SK-N-SH (cell line): Measurements from ENCODE around the gene ZNF236. TPM values are rescaled to one million over a fixed set of nuclear protein-coding genes. Genes with fewer than 3 reads are reported as not detected.

Source experiments
- CTCF ChIA-PET: fragments of 300-600, 350-600 bp; formaldehyde crosslinking; extraction: SDS; loops from one replicate; lab custom pipeline; 2021; lab: Yijun Ruan, JAX
- POLR2A ChIA-PET: fragments of 350-600 bp; sonication (Branson Sonifier 250); formaldehyde crosslinking; extraction: SDS; loops from one replicate; lab custom pipeline; 2020; ENCODE audit warnings: antibody characterized with exemption, inconsistent platforms; lab: Yijun Ruan, JAX
- DNase-seq: peaks from one replicate; pipeline ENCODE4 v3.0.0; 2012
- H2AFZ ChIP-seq: fragments of 200-600 bp; sonication (generic); 2 replicates; pipeline ENCODE4 v1.8.1; 2016; ENCODE audit warnings: antibody characterized with exemption, mild to moderate bottlenecking, low read depth
- H3F3A ChIP-seq: fragments of 200-600 bp; sonication (generic); replicated peaks from 2 replicates; pipeline ENCODE3; 2016; ENCODE audit warnings: antibody characterized with exemption, mild to moderate bottlenecking; ENCODE audit not compliant: insufficient read depth
- H3K27ac ChIP-seq, 2 experiments: fragments of 200-500 bp in 1 of 2; fragments of 200-600 bp in 1 of 2; sonication (Bioruptor generic) in 1 of 2; sonication (generic), shearing (Covaris generic) in 1 of 2; 2 replicates each; pipeline versions ENCODE4 v1.5.1 to v1.6.1; 2014 to 2016; ENCODE audit warnings: low read depth in 2 of 2, inconsistent platforms in 1 of 2, low read length in 1 of 2, mild to moderate bottlenecking in 1 of 2, mixed read lengths in 1 of 2
- H3K27me3 ChIP-seq: fragments of 200-600 bp; sonication (generic), shearing (Covaris generic); 2 replicates; pipeline ENCODE4 v1.6.1; 2016; ENCODE audit warnings: mixed run types; ENCODE audit not compliant: insufficient read depth
- H3K36me3 ChIP-seq, 2 experiments: fragments of 200-500 bp in 1 of 2; fragments of 200-600 bp in 1 of 2; sonication (Bioruptor generic) in 1 of 2; sonication (generic) in 1 of 2; replicated peaks in 1 of 2; 2 replicates each; pipeline versions ENCODE3 to v1.5.1; 2014 to 2016; ENCODE audit warnings: low read length in 1 of 2, mild to moderate bottlenecking in 1 of 2; ENCODE audit not compliant: insufficient read depth in 2 of 2, control insufficient read depth in 1 of 2
- H3K4me1 ChIP-seq, 2 experiments: fragments of 200-500 bp in 1 of 2; fragments of 200-600 bp in 1 of 2; sonication (Bioruptor generic) in 1 of 2; sonication (generic), shearing (Covaris generic) in 1 of 2; 2 replicates each; pipeline versions ENCODE4 v1.5.1 to v1.6.1; 2014 to 2016; ENCODE audit warnings: low read depth in 1 of 2, low read length in 1 of 2, mixed run types in 1 of 2; ENCODE audit not compliant: insufficient read depth in 2 of 2, control insufficient read depth in 1 of 2
- H3K4me2 ChIP-seq: fragments of 200-600 bp; sonication (generic), shearing (Covaris generic); 2 replicates; pipeline ENCODE4 v1.6.1; 2017; ENCODE audit warnings: mixed run types
- H3K4me3 ChIP-seq, 2 experiments: fragments of 200-500 bp in 1 of 2; fragments of 200-600 bp in 1 of 2; sonication (Bioruptor generic) in 1 of 2; sonication (generic), shearing (Covaris generic) in 1 of 2; 2 replicates each; pipeline versions ENCODE4 v1.5.1 to v1.8.1; 2014 to 2016; ENCODE audit warnings: low read depth in 2 of 2, inconsistent platforms in 1 of 2, low read length in 1 of 2, mild to moderate bottlenecking in 1 of 2, mixed read lengths in 1 of 2, moderate library complexity in 1 of 2
- H3K79me2 ChIP-seq: fragments of 200-600 bp; sonication (generic); 2 replicates; pipeline ENCODE4 v1.8.1; 2017; ENCODE audit warnings: mild to moderate bottlenecking; ENCODE audit not compliant: insufficient read depth
- H3K9ac ChIP-seq: fragments of 200-600 bp; sonication (generic); 2 replicates; pipeline ENCODE4 v1.6.1; 2017; ENCODE audit warnings: mixed run types
- H3K9me2 ChIP-seq: fragments of 200-600 bp; sonication (generic); 2 replicates; pipeline ENCODE4 v1.6.1; 2017; ENCODE audit warnings: mixed run types
- H3K9me3 ChIP-seq: fragments of 200-600 bp; sonication (generic); 2 replicates; pipeline ENCODE4 v1.6.1; 2017; ENCODE audit warnings: mixed run types, mild to moderate bottlenecking, moderate library complexity
- H4K20me1 ChIP-seq: fragments of 200-600 bp; sonication (generic); 2 replicates; pipeline ENCODE4 v1.6.1; 2017; ENCODE audit warnings: mild to moderate bottlenecking, mixed run types; ENCODE audit not compliant: insufficient read depth
- CTCF ChIP-seq: fragments of 200-600 bp; sonication (generic); IDR thresholded peaks from 2 replicates; pipeline ENCODE4 v1.6.1; 2017; ENCODE audit warnings: antibody characterized with exemption, mild to moderate bottlenecking, moderate library complexity
- ELF1 ChIP-seq: IDR thresholded peaks from 2 replicates; pipeline ENCODE4 v1.4.0; 2012
- EP300 ChIP-seq, 2 experiments: IDR thresholded peaks; 2 replicates each; pipeline versions ENCODE4 v1.4.0 to v1.6.1; 2012; ENCODE audit warnings: borderline replicate concordance in 1 of 2, low read depth in 1 of 2, low read length in 1 of 2
- EZH2phosphoT487 ChIP-seq: fragments of 200-600 bp; sonication (generic); IDR thresholded peaks from 2 replicates; pipeline ENCODE4 v1.6.1; 2017; ENCODE audit warnings: low read depth, mixed run types, mild to moderate bottlenecking, antibody characterized with exemption, moderate library complexity, borderline replicate concordance
- FOXJ3 ChIP-seq: sonication (generic); formaldehyde crosslinking; IDR thresholded peaks from 2 replicates; pipeline ENCODE4 v1.5.1; 2020; ENCODE audit warnings: mild to moderate bottlenecking, missing genetic modification reagents
- JUND ChIP-seq: IDR thresholded peaks from 2 replicates; pipeline ENCODE4 v1.4.0; 2012
- MAX ChIP-seq: IDR thresholded peaks from 2 replicates; pipeline ENCODE4 v1.4.0; 2012; ENCODE audit warnings: low read depth
- MXI1 ChIP-seq: IDR thresholded peaks from 2 replicates; pipeline ENCODE4 v1.6.1; 2012; ENCODE audit warnings: mild to moderate bottlenecking, low read depth, low read length, improper control_type of control experiment
- NFIC ChIP-seq: IDR thresholded peaks from 2 replicates; pipeline ENCODE4 v1.4.0; 2012; ENCODE audit warnings: borderline replicate concordance
- NRF1 ChIP-seq: IDR thresholded peaks from 2 replicates; pipeline ENCODE4 v1.6.1; 2012; ENCODE audit warnings: low read depth, mild to moderate bottlenecking, low read length
- REST ChIP-seq: IDR thresholded peaks from 2 replicates; pipeline ENCODE4 v1.6.1; 2012; ENCODE audit warnings: mild to moderate bottlenecking, low read depth, low read length, moderate library complexity
- RXRA ChIP-seq: IDR thresholded peaks from 2 replicates; pipeline ENCODE4 v1.4.0; 2012; ENCODE audit warnings: low read depth, mild to moderate bottlenecking, borderline replicate concordance
- SIN3A ChIP-seq: IDR thresholded peaks from 2 replicates; pipeline ENCODE4 v1.6.1; 2012; ENCODE audit warnings: low read depth, mild to moderate bottlenecking, low read length, moderate library complexity, borderline replicate concordance
- SMC3 ChIP-seq: IDR thresholded peaks from 2 replicates; pipeline ENCODE4 v1.6.1; 2012; ENCODE audit warnings: low read depth, low read length, improper control_type of control experiment
- TAF1 ChIP-seq: IDR thresholded peaks from 2 replicates; pipeline ENCODE4 v1.6.1; 2012; ENCODE audit warnings: low read depth, mild to moderate bottlenecking, low read length, moderate library complexity, borderline replicate concordance
- USF2 ChIP-seq: fragments of 150-350 bp; IDR thresholded peaks from 2 replicates; pipeline ENCODE4 v1.6.1; 2017; ENCODE audit warnings: antibody characterized with exemption, low read length, low read depth, borderline replicate concordance
- YY1 ChIP-seq: IDR thresholded peaks from 2 replicates; pipeline ENCODE4 v1.4.0; 2012; ENCODE audit warnings: low read depth, mild to moderate bottlenecking
- WGBS: methylation state at CpG from one replicate; pipeline ENCODE4 v1.1.6; 2017; ENCODE audit warnings: low lambda C conversion rate; 5-methylcytosine and 5-hydroxymethylcytosine counted together
- polyA plus RNA-seq, 3 experiments: library from polyadenylated mRNA; depleted of rRNA; stranded (reverse); fragments of >200 nt; gene quantifications; 2 replicates each; pipeline ENCODE4 v1.2.3, GENCODE V29; 2012
- TF ChIP-seq, protein P1 (sequence below): IDR thresholded peaks from 2 replicates; pipeline ENCODE4 v1.4.0; 2012; ENCODE audit warnings: low read depth, borderline replicate concordance

The ZNF236 gene
- polyA plus RNA-seq, 1 of the 3 experiments (the other 2 are of a cell fraction): 4.2 TPM

GRCh38 chr18:76993573-76993972 lies 171.2 kb downstream of the ZNF236 start:
- Histone ChIP-seq H3K4me2 (no peak overlapping the region), H3K4me1 (peaks cover 0 to 10% of the 10 kb centered on the region in 2 experiments; a peak in 1 of 4 replicates), H3K27ac (no peak overlapping the region), H3K36me3 (no peaks in the 10 kb centered on the region), H3K9me3 (no peaks in the 10 kb centered on the region), H3K9me2 (no peaks in the 10 kb centered on the region), H4K20me1 (no peaks in the 10 kb centered on the region), H3K9ac (no peak overlapping the region), H2AFZ (no peak overlapping the region), H3K79me2 (no peaks in the 10 kb centered on the region), H3F3A (no peaks in the 10 kb centered on the region), H3K4me3 (no peak overlapping the region), H3K27me3 (no peaks in the 10 kb centered on the region)
- WGBS: 87% methylated on average over 11 of the region's 11 CpGs
- TF ChIP-seq SMC3: no peak
- TF ChIP-seq YY1: no peak
- no peak for TF ChIP-seq EZH2phosphoT487
- no peak for TF ChIP-seq MXI1
- TF ChIP-seq CTCF: no peak
- TF ChIP-seq RXRA: no peak
- TF ChIP-seq ELF1: no peak
- TF ChIP-seq REST: no peak
- no peak for TF ChIP-seq NFIC
- no peak for DNase-seq
- CTCF ChIA-PET: interaction anchor here (3.1 kb wide), 1 partner anchor 10 kb away, joined by 29 read pairs; no protein-coding TSS in a partner anchor
- POLR2A ChIA-PET: no interaction called here

DNA sequence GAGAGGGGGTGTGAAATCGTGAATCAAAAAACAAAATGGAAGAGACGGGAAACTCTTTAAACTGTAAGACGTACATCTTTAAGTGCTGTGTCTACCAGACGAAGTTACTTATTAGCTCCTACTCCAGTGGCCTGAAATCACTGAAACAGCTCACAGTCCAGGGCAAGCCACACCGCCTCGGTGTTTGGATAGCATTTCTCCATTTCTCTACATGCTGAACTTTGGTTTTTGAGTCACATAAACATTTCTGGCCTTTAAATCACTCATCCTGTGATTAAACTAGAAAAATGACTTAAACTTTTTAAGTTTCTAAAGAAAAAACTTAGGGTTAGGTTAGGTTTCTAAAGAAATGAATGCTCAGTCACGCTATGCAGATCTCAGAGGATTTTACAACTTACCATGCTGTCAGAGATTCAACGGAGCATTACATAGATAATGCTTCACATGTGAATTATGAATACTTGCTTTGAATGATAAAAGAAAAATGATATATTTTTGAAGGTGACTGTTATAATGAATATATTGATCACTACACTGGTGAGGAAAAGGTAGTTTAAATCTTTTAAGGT lies 171.8 kb downstream of the ZNF236 start:
- CTCF ChIA-PET: interaction anchor here (8.5 kb wide), 1 partner anchor 10 kb away, joined by 87 read pairs; no protein-coding TSS in a partner anchor
- 80% methylated on average over 8 of the region's 8 CpGs for WGBS
- POLR2A ChIA-PET: no interaction called here
- TF ChIP-seq, protein P1, sequence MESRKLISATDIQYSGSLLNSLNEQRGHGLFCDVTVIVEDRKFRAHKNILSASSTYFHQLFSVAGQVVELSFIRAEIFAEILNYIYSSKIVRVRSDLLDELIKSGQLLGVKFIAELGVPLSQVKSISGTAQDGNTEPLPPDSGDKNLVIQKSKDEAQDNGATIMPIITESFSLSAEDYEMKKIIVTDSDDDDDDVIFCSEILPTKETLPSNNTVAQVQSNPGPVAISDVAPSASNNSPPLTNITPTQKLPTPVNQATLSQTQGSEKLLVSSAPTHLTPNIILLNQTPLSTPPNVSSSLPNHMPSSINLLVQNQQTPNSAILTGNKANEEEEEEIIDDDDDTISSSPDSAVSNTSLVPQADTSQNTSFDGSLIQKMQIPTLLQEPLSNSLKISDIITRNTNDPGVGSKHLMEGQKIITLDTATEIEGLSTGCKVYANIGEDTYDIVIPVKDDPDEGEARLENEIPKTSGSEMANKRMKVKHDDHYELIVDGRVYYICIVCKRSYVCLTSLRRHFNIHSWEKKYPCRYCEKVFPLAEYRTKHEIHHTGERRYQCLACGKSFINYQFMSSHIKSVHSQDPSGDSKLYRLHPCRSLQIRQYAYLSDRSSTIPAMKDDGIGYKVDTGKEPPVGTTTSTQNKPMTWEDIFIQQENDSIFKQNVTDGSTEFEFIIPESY: no peak
- TF ChIP-seq MAX: no peak
- TF ChIP-seq FOXJ3 (CRISPR knock-in tag): no peak
- no peak for TF ChIP-seq TAF1
- TF ChIP-seq EP300 (IDR thresholded peaks at IDR 0.05; ENCODE audit: borderline replicate concordance in 1 of 2, low read depth in 1 of 2, low read length in 1 of 2): no peak
- TF ChIP-seq SIN3A: no peak
- TF ChIP-seq USF2: no peak
- TF ChIP-seq JUND: no peak
- TF ChIP-seq NRF1: no peak
- TF ChIP-seq YY1: no peak

More for the DNA sequence above, 171.8 kb downstream of the ZNF236 start:
- no peaks in the 10 kb centered on the region for H3F3A ChIP-seq
- no peaks in the 10 kb centered on the region for H4K20me1 ChIP-seq
- H3K9me2 ChIP-seq: no peaks in the 10 kb centered on the region
- H3K9ac ChIP-seq: no peak overlapping the region
- H3K4me3 ChIP-seq: no peak overlapping the region
- no peak for DNase-seq
- H2AFZ ChIP-seq: no peak overlapping the region
- no peaks in the 10 kb centered on the region for H3K79me2 ChIP-seq
- no peak overlapping the region for H3K4me2 ChIP-seq
- no peak overlapping the region for H3K27ac ChIP-seq
- H3K27me3 ChIP-seq: no peaks in the 10 kb centered on the region
- H3K4me1 ChIP-seq: peaks cover 0 to 10% of the 10 kb centered on the region in 2 experiments; a peak in 1 of 4 replicates
- H3K9me3 ChIP-seq: no peaks in the 10 kb centered on the region
- H3K36me3 ChIP-seq: no peaks in the 10 kb centered on the region
